Measurements from ENCODE around the gene MRC2.
"Not testable (repeated sequence)": the region's sequence is repeated elsewhere in the genome, so short reads cannot be mapped to it uniquely, and the experiment has no call there.

The MRC2 gene

DNA sequence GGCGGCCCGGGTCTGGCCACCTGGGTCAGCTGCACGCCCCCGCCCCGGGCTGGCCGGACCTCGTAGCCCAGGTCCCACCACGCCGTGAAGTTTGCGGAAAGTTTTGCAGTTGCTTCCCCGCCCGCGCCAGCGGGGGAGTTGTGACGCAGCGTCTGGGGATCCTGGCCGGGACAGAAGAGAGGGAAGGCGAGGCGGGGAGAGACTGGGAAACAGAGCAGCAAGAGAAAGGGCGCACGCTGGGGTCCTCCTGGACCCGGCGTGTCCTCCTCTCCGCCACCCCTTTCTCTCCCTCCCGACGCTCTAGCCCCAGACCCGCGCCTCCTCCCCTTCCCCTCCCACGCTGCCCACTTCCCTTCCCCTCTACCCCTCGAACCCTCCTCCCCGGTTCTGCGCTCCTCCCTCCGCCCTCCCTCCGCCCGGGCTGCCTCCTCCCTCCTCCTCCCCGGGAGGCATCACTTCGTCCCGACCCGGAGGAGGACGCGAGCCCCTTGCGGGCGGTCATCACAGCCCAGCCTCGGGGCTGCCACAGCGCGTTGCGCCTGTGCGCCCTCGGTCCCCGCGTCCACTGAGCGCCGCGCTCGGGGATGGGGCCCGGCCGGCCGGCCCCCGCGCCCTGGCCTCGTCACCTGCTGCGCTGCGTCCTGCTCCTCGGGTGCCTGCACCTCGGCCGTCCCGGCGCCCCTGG is at the start of gene MRC2:
Gene MRC2, plus strand, starts transcription at position 452 of the 685 bp plus-strand sequence. Its CDS starts 133 bp downstream, at position 585.
- in situ Hi-C loops (cut with MboI; ENCODE audit: low sequenced_read_pairs) = no loop called here

- in situ Hi-C loops (cut with MboI; ENCODE audit: low sequenced_read_pairs) = no loop called here
Observed at GRCh38 chr17:62578757-62579487, 48.5 kb upstream of the MRC2 start.

- in situ Hi-C loops (cut with MboI; ENCODE audit: low sequenced_read_pairs) = no loop called here
Observed at GRCh38 chr17:62580947-62581346, 46.5 kb upstream of the MRC2 start.

DNA sequence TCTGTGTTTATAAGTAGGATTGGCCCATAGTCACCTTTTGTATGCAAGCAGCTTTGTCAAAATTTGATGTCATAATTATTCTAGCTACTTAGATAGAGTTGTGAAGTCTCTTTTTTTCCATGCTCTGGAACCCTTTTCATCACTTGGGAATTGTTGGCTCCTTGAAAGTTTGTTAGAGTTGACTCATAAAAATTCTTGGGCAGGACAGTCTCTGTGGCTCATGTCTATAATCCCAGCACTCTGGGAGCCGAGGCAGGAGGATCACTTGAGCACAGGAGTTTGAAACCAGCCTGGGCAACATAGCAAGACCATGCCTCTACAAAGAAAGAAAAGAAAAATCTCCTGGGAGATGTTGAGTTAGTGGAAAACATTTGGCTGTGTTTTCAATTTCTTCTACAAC is 45.7 kb upstream of the MRC2 start:
- in situ Hi-C loops (cut with MboI; ENCODE audit: low sequenced_read_pairs) = no loop called here

DNA sequence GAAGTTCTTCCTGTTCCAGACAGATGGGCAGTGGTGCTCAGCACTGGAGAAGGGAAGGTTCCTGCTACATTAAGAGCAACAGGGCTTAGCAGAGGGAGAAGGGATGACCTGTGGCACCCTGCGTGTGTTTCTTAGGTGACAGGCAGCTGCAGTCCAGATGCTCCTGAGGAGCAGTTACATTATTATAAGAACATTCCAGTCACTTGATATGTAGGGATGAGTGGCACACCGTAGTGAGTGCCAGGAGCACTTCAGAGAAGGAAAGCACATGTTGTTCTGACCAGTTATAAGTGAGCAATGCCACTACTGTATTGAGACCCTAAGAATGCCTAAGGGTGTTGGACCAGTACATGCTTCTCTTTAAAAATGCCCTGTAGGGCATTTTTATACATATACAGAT is 39.9 kb upstream of the MRC2 start:
- in situ Hi-C loops (cut with MboI; ENCODE audit: low sequenced_read_pairs) = no loop called here

- in situ Hi-C loops (cut with MboI; ENCODE audit: low sequenced_read_pairs) = no loop called here
Observed at GRCh38 chr17:62588109-62588508, 39.4 kb upstream of the MRC2 start.

GRCh38 chr17:62591333-62591732 is 36.1 kb upstream of the MRC2 start:
- in situ Hi-C loops (cut with MboI; ENCODE audit: low sequenced_read_pairs) = no loop called here

- in situ Hi-C loops (cut with MboI; ENCODE audit: low sequenced_read_pairs) = not testable (repeated sequence)
Observed at GRCh38 chr17:62591822-62592221, 35.6 kb upstream of the MRC2 start.

DNA sequence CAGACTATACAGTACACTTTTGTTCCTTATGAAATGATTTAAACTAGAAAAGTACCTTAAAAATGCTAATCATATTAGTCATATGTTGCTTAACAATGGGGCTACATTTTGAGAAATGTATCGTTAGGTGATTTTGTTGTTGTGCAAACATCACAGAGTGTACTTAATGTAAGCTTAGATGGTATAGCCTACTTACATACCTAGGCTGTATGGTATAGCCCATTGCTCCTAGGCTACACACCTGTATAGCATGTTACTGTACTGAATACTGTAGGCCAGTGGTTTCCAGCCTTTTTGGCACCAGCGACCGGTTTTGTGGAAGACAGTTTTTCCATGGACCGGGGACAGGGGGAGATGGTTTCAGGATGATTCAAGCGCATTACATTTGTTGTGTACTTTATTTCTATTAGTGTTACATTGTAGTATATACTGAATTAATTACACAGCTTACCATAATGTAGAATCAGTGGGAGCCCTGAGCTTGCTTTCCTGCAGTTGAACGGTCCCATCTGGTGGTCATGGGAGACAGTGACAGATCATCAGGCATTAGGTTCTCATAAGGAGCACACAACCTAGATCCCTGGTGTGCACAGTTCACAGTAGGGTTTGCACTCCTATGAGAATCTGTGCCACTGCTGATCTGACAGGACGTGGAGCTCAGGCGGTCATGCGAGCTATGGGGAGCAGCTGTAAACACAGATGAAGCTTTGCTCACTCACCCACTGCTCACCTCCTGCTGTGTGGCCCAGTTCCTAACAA is 35.0 kb upstream of the MRC2 start:
- in situ Hi-C loops (cut with MboI; ENCODE audit: low sequenced_read_pairs) = no loop called here

GRCh38 chr17:62595484-62595883 is 32.0 kb upstream of the MRC2 start:
- in situ Hi-C loops (cut with MboI; ENCODE audit: low sequenced_read_pairs) = no loop called here

DNA sequence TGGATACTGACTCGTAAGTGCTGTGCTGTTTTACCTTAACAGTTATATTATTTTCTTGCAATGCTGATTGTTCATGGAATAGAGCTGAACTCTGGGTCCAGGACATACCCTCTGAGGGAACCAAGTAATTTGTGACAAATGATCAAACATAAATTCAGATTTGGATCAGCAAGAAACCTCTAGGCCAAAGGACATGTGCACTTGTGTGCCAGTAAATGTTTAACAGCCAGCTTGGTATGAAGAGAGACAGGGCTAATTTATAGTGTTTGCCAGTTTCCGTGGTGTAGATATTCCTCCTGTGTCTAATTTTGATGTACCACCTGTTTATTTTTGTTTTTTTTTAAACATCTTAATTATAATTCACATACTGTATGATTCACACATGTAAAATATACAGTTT is 30.8 kb upstream of the MRC2 start:
- in situ Hi-C loops (cut with MboI; ENCODE audit: low sequenced_read_pairs) = no loop called here

DNA sequence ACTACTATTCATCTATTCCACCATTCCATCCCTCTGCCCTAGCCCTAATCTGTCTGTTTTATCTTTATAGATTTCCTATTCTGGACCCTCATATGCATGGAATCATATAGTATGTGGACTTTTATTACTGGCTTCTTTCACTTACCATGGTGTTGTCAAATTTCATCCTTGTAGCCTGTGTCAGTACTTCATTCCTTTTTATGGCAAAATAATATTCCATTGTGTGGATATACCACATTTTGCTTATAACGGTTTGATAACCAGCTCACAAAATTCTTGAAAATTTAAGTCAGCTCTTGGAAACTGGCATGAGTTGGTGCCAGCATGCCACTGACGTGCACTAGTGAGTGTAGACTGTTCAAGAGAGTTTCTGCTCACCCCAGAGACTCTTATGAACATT is 30.3 kb upstream of the MRC2 start:
- in situ Hi-C loops (cut with MboI; ENCODE audit: low sequenced_read_pairs) = no loop called here

DNA sequence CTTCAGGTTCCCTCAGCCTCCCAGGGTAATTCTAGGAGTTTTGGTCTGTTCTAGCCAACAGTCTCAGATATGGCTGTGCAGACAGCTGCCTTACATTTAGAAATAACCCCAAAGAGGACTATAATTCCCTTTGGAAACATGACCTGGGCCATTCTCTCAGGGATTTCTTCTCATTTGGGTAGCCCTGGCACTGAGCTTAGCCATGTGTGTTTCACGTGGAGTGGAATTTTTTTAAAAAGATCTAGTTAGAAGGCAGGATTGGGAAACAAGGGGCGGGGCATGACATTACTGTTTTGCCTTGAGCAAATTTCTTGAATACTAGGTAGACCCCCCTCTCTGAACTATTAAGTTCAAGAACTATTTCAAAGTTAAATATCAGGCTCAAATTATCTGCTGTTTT is 29.6 kb upstream of the MRC2 start:
- in situ Hi-C loops (cut with MboI; ENCODE audit: low sequenced_read_pairs) = no loop called here

DNA sequence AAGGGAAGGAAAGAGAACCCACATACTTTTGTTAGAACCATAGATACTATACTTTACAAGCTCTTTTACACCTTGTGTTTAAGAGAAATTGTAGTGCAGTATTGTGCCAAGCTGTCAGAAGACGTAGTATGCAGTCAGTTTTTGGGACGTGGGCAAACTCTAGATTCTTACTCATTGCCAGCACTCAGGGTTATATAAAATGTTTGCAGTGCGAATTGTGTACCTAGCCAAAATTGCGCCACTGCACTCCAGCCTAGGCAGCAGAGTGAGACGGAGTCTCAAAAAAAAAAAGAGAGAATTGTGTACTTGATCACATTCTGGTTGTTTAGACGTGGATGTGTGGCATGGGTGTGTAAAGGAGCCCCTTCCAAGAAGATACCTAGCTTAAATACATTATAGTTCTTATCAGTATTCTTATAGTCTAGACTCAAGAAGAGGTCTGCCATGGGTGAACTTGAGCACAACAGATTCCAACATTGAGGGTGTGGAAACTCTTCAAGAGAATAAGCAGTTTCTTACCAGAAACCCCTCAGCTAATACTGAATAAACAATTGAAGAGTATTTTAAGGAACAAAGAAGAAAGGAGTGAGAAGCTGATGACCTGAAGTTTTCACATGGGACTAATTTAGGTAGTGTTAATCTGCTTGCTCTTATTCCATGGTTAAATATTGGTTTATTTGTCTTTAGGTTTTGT is 27.4 kb upstream of the MRC2 start:
- in situ Hi-C loops (cut with MboI; ENCODE audit: low sequenced_read_pairs) = no loop called here

DNA sequence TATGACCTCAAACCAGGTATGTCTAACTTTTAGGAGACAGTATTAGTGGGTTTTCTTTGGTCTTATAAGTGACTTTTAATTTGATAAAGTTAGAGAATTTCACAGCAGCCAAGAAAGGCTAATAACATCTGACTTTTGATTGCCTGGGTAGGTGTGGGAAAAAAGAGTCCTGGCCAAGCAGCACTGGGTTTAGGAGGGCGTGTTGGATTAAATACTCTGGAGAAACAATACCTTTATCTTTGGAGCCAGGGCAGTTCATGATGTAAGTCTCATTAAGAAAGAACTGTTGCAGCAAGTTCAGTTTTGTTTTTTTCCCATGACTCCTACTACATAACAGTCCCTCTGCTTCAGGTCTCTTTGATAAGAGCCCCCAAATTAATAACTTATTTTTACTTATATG is 26.7 kb upstream of the MRC2 start:
- in situ Hi-C loops (cut with MboI; ENCODE audit: low sequenced_read_pairs) = no loop called here

DNA sequence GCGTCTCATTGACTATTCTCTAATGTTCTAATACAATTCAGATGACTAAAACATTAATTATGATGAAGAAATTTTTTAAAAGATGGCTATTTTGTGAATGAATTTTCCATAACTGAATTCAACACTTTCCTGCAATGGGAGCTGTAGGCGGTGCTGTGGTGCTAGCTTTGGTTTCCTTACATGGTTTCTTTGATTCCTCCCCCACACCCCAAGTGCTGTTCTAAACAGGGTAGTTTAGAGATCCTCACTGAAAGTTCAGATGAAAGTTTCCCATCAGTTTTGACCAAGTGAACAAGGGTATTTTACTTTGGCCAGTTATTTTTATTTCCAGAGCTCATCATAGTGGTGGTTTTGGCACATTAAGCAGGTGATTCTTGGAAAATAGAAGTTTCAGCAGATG is 26.0 kb upstream of the MRC2 start:
- in situ Hi-C loops (cut with MboI; ENCODE audit: low sequenced_read_pairs) = no loop called here

GRCh38 chr17:62603783-62604182 is 23.7 kb upstream of the MRC2 start:
- in situ Hi-C loops (cut with MboI; ENCODE audit: low sequenced_read_pairs) = not testable (repeated sequence)

DNA sequence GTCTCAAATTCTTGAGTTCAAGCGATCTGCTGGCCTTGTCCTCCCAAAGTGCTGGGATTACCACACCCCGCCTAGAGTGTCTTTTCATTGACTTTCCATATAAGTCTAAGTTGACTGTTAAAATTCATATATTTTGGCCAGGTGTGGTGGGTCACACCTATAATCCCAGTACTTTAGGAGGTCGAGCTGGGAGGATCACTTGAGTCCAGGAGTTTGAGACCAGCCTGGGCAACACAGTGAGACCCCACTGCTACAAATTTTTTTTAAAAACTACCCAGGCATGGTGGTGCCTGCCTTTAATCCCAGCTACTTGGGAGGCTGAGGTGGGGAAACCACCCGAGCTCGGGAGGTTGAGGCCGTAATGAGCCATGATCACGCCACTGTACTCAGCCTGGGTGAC is 21.9 kb upstream of the MRC2 start:
- in situ Hi-C loops (cut with MboI; ENCODE audit: low sequenced_read_pairs) = no loop called here

DNA sequence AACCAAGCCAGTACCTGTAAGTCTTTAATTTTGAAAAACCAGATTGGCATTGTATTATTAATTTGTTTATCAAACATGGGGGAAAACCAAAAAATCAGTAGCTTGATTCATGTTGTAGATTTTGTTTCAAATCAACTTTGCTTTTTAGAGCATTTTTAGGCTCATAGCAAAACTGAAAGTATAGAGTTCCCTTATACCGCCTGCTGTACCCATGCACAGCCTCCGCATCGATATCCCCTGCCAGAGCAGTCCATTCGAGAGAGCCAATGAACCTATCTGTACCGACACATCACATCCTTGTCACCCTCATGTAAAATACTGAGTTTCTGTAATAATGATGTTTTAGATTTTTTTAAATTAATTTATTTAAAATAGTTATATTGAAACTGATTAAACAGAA is 16.2 kb upstream of the MRC2 start:
- in situ Hi-C loops (cut with MboI; ENCODE audit: low sequenced_read_pairs) = no loop called here

GRCh38 chr17:62611728-62612127 is 15.7 kb upstream of the MRC2 start:
- in situ Hi-C loops (cut with MboI; ENCODE audit: low sequenced_read_pairs) = no loop called here

DNA sequence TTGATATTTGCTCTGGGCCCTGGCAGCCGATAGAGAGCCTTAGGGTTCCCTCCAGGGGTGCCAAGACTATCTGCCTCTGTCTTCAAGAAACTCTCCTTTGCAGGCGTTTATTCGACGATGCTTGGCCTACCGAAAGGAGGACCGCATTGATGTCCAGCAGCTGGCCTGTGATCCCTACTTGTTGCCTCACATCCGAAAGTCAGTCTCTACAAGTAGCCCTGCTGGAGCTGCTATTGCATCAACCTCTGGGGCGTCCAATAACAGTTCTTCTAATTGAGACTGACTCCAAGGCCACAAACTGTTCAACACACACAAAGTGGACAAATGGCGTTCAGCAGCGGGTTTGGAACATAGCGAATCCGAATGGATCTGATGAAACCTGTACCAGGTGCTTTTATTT is 15.2 kb upstream of the MRC2 start:
- in situ Hi-C loops (cut with MboI; ENCODE audit: low sequenced_read_pairs) = not testable (repeated sequence)

Data from HL-60/S4 treated with phorbol 12-myristate 13-acetate at 8.2 ng/mL for 4 days and 3 days (cell line).